Measurements from ENCODE around the gene DOK5. TPM values are rescaled to one million over a fixed set of nuclear protein-coding genes. Genes with fewer than 3 reads are reported as not detected.

The DOK5 gene
- total and polyA plus RNA-seq, 10 of the 15 experiments (the other 5 are each of a cell fraction or from before 2014, with no cell fraction given) = 0.03 TPM; not detected in 9

- Histone ChIP-seq H3K4me3 (no peak overlapping the region), H3K4me1 (ENCODE audit: control insufficient read depth, insufficient read depth, low read length) (no peaks in the 10 kb centered on the region), H3K9me3 (replicated peaks; ENCODE audit: control insufficient read depth, insufficient read depth, low read length) (no peaks in the 10 kb centered on the region), H3K9ac (ENCODE audit: control insufficient read depth, insufficient read depth, low read length) (no peak overlapping the region), H3K36me3 (ENCODE audit: control insufficient read depth in 2 of 2, insufficient read depth in 2 of 2, low read length in 1 of 2) (no peaks in the 10 kb centered on the region), H4K20me1 (ENCODE audit: control insufficient read depth, insufficient read depth) (no peaks in the 10 kb centered on the region), H3K27ac (ENCODE audit: control insufficient read depth, insufficient read depth) (no peak overlapping the region), H3K4me2 (ENCODE audit: control insufficient read depth, insufficient read depth) (no peak overlapping the region), H3K79me2 (ENCODE audit: control insufficient read depth, insufficient read depth, low read length) (no peaks in the 10 kb centered on the region), H3K27me3 (replicated peaks in 1 of 2; ENCODE audit: control insufficient read depth in 2 of 2, insufficient read depth in 2 of 2, low read length in 1 of 2) (no peaks in the 10 kb centered on the region), H2AFZ (ENCODE audit: control insufficient read depth, low read depth, low read length) (no peak overlapping the region)
- intact Hi-C loops (cut with micrococcal nuclease; ENCODE audit: unreplicated experiment) (no loop called here), in situ Hi-C loops (cut with MboI) (no loop called here)
- ATAC-seq = no peak
- TF ChIP-seq RELB (IDR thresholded peaks at IDR 0.05; ENCODE audit: low read depth) (no peak), FOXM1 (IDR thresholded peaks at IDR 0.05; ENCODE audit: low read depth, low read length) (no peak)
- BruUV-seq (replicated peaks) = no TSS peak
- POLR2A ChIA-PET = no interaction called here
- FAIRE-seq = no peak
- SMC1A ChIA-PET (ENCODE audit: uncharacterized antibody, unreplicated experiment) = no interaction called here
- RAD21 ChIA-PET (ENCODE audit: unreplicated experiment) = no interaction called here
- 44% methylated on average over 7 of the region's 7 CpGs for WGBS (ENCODE audit: insufficient coverage, insufficient replicate concordance, low lambda C conversion rate, missing lambda C conversion rate)
- CTCF ChIA-PET = no interaction called here
- DNase-seq (ENCODE audit: low read depth, low spot score) = no peak
Observed at GRCh38 chr20:54434196-54434595, 41.2 kb upstream of the DOK5 start.

- ChIA-PET RAD21 (ENCODE audit: unreplicated experiment) (no interaction called here), CTCF (no interaction called here), SMC1A (ENCODE audit: uncharacterized antibody, unreplicated experiment) (no interaction called here), POLR2A (no interaction called here)
- FAIRE-seq (no peak), DNase-seq (ENCODE audit: low read depth, low spot score) (no peak), ATAC-seq (no peak)
- Histone ChIP-seq H3K36me3 (ENCODE audit: control insufficient read depth in 2 of 2, insufficient read depth in 2 of 2, low read length in 1 of 2) (no peaks in the 10 kb centered on the region), H3K79me2 (ENCODE audit: control insufficient read depth, insufficient read depth, low read length) (no peaks in the 10 kb centered on the region), H3K4me2 (ENCODE audit: control insufficient read depth, insufficient read depth) (no peak overlapping the region), H3K4me1 (ENCODE audit: control insufficient read depth, insufficient read depth, low read length) (no peaks in the 10 kb centered on the region), H3K9ac (ENCODE audit: control insufficient read depth, insufficient read depth, low read length) (no peak overlapping the region), H4K20me1 (ENCODE audit: control insufficient read depth, insufficient read depth) (no peaks in the 10 kb centered on the region), H3K27ac (ENCODE audit: control insufficient read depth, insufficient read depth) (no peak overlapping the region), H3K4me3 (no peak overlapping the region), H3K9me3 (replicated peaks; ENCODE audit: control insufficient read depth, insufficient read depth, low read length) (no peaks in the 10 kb centered on the region), H3K27me3 (replicated peaks in 1 of 2; ENCODE audit: control insufficient read depth in 2 of 2, insufficient read depth in 2 of 2, low read length in 1 of 2) (no peaks in the 10 kb centered on the region), H2AFZ (ENCODE audit: control insufficient read depth, low read depth, low read length) (no peak overlapping the region)
- in situ Hi-C loops (cut with MboI) = no loop called here
- WGBS (ENCODE audit: insufficient coverage, insufficient replicate concordance, low lambda C conversion rate, missing lambda C conversion rate) = 44% methylated on average over 3 of the region's 3 CpGs
- no TSS peak for BruUV-seq (replicated peaks)
- intact Hi-C loops (cut with micrococcal nuclease; ENCODE audit: unreplicated experiment) = no loop called here
- no peak for TF ChIP-seq HDAC6 (IDR thresholded peaks at IDR 0.05; ENCODE audit: unreplicated experiment)
- no peak for TF ChIP-seq ESRRA (IDR thresholded peaks at IDR 0.05; ENCODE audit: low read length)
- TF ChIP-seq ZNF687 (IDR thresholded peaks at IDR 0.05) = no peak
- no peak for TF ChIP-seq SMAD1 (IDR thresholded peaks at IDR 0.05; ENCODE audit: low read depth, partially characterized antibody)
- no peak for TF ChIP-seq SUZ12 (IDR thresholded peaks at IDR 0.05; ENCODE audit: unreplicated experiment)
- no peak for TF ChIP-seq ZNF622 (IDR thresholded peaks at IDR 0.05)
- TF ChIP-seq PRDM15 (CRISPR knock-in tag; IDR thresholded peaks at IDR 0.05) = no peak
Observed at GRCh38 chr20:54435015-54435414, 40.4 kb upstream of the DOK5 start.
